Esophagus squamous epithelium (tissue), 5 donors: ENCODE data around the gene ZSWIM3. TPM values are rescaled to one million over a fixed set of nuclear protein-coding genes. Genes with fewer than 3 reads are reported as not detected.

Source experiments
- DNase-seq: peaks from one replicate; lab custom pipeline; 2025; lab: John Stamatoyannopoulos, UW
- H3K27ac ChIP-seq, 4 donors: fragments of 200-600 bp; sonication (generic); one replicate each; pipeline ENCODE4 v1.5.1; 2016 to 2019; ENCODE audit warnings: mild to moderate bottlenecking in 1 of 4
- H3K27me3 ChIP-seq, 4 donors: fragments of 200-600 bp; sonication (generic); 1 replicate in 3 of 4; 2 replicates in 1 of 4; pipeline versions ENCODE4 v1.5.1 to v1.6.0; 2017 to 2021; ENCODE audit warnings: antibody characterized with exemption in 1 of 4
- H3K36me3 ChIP-seq, 3 donors: fragments of 200-600 bp; sonication (generic); one replicate each; pipeline ENCODE4 v1.5.1; 2016 to 2019
- H3K4me1 ChIP-seq, 3 donors: fragments of 200-600 bp; sonication (generic); one replicate each; pipeline ENCODE4 v1.5.1; 2017 to 2019
- H3K4me3 ChIP-seq, 4 donors: fragments of 200-600 bp; sonication (generic); 1 replicate in 3 of 4; 2 replicates in 1 of 4; pipeline ENCODE4 v1.5.1; 2016 to 2019; ENCODE audit warnings: mild to moderate bottlenecking in 2 of 4, moderate library complexity in 1 of 4
- H3K9me3 ChIP-seq, 3 donors: fragments of 200-600 bp; sonication (generic); one replicate each; pipeline ENCODE4 v1.5.1; 2016 to 2019
- CTCF ChIP-seq, 6 experiments: fragments of 450-650 bp in 4 of 6; fragments of 200-600 bp in 2 of 6; sonication (generic) in 2 of 6; IDR thresholded peaks; one replicate each; pipeline ENCODE4 v1.5.1; 2016 to 2019; ENCODE audit warnings: antibody characterized with exemption in 6 of 6, mild to moderate bottlenecking in 4 of 6, moderate library complexity in 4 of 6
- POLR2A ChIP-seq, 4 donors: fragments of 450-650 bp; IDR thresholded peaks; one replicate each; pipeline ENCODE4 v1.6.1; 2017; ENCODE audit warnings: antibody characterized with exemption in 4 of 4, mild to moderate bottlenecking in 4 of 4, moderate library complexity in 3 of 4
- WGBS, 2 donors: methylation state at CpG; one replicate each; pipeline ENCODE4 v1.1.5; 2018; 5-methylcytosine and 5-hydroxymethylcytosine counted together
- intact Hi-C: fragments of 100-400 bp; cut with DNase I; formaldehyde crosslinking; loops from one replicate; pipeline ENCODE4 v1.15.0; 2022
- total RNA-seq, 4 donors: library from RNA; depleted of rRNA; stranded (reverse); fragments of >200 nt; gene quantifications; one replicate each; pipeline ENCODE4 v1.1.0, GENCODE V29; 2016
- donor health status: DM: yes; HTN: yes; CAD: no.

Gene ZSWIM3
- total RNA-seq, 4 donors from 2014 or later, result 1.1 to 3.2 (median 2.5) TPM

- H3K4me1 ChIP-seq, result peaks cover 0 to 35% (median 20%) of the 10 kb centered on the region in 3 donors
- H3K27me3 ChIP-seq, result no peaks in the 10 kb centered on the region
- H3K27ac ChIP-seq, result no peak overlapping the region
- no peaks in the 10 kb centered on the region for H3K9me3 ChIP-seq
- H3K36me3 ChIP-seq, result peaks cover 0 to 47% (median 5%) of the 10 kb centered on the region in 3 donors
- intact Hi-C loops, result no loop called here
- 83 to 95% methylated on average over 2 of the region's 2 CpGs for WGBS, 2 donors
- TF ChIP-seq CTCF (IDR thresholded peaks at IDR 0.05), result no peak
- no peak for TF ChIP-seq POLR2A (IDR thresholded peaks at IDR 0.05)
- DNase-seq, result no peak
- no peak overlapping the region for H3K4me3 ChIP-seq
Observed at GRCh38 chr20:45908084-45908483, 50.7 kb downstream of the ZSWIM3 start.

GRCh38 chr20:45909336-45909808, 52.0 kb downstream of the ZSWIM3 start:
- Histone ChIP-seq H3K36me3 (peaks cover 0 to 41% (median 5%) of the 10 kb centered on the region in 3 donors), H3K27me3 (no peaks in the 10 kb centered on the region), H3K4me1 (peaks cover 0 to 43% (median 25%) of the 10 kb centered on the region in 3 donors), H3K9me3 (no peaks in the 10 kb centered on the region), H3K27ac (peak overlapping the region in 1 of 4 donors; percentile 93), H3K4me3 (peak overlapping the region in 1 of 4 donors; percentile 79)
- intact Hi-C loops, result no loop called here
- DNase-seq, result no peak
- TF ChIP-seq CTCF (IDR thresholded peaks at IDR 0.05), result no peak
- no peak for TF ChIP-seq POLR2A (IDR thresholded peaks at IDR 0.05)
- whole genome bisulfite sequencing, 2 donors, result 84 to 94% methylated on average over 12 of the region's 12 CpGs

GRCh38 chr20:45909817-45910669, 52.6 kb downstream of the ZSWIM3 start:
- no peaks in the 10 kb centered on the region for H3K27me3 ChIP-seq
- peak overlapping the region; percentile 55 to 93 (median 86) for H3K27ac ChIP-seq
- DNase-seq, result no peak
- H3K36me3 ChIP-seq, result peaks cover 0 to 34% (median 0%) of the 10 kb centered on the region in 3 donors
- no peaks in the 10 kb centered on the region for H3K9me3 ChIP-seq
- peak overlapping the region in 2 of 4 donors; percentile 51 to 79 for H3K4me3 ChIP-seq
- H3K4me1 ChIP-seq, result peaks cover 0 to 46% (median 25%) of the 10 kb centered on the region in 3 donors
- intact Hi-C loops, result no loop called here
- no peak for TF ChIP-seq POLR2A (IDR thresholded peaks at IDR 0.05)
- 80 to 84% methylated on average over 17 to 20 of the region's 22 CpGs for WGBS, 2 donors

- H3K4me1 ChIP-seq, result peaks cover 0 to 46% (median 25%) of the 10 kb centered on the region in 3 donors
- intact Hi-C loops, result no loop called here
- no peaks in the 10 kb centered on the region for H3K27me3 ChIP-seq
- H3K4me3 ChIP-seq, result peak overlapping the region; percentile 41 to 79 (median 54)
- WGBS, 2 donors, result 4 to 6% methylated on average over 21 to 28 of the region's 43 CpGs
- peak in 2 of 4 donors; percentile 43 to 78 for TF ChIP-seq POLR2A (IDR thresholded peaks at IDR 0.05)
- no peak for TF ChIP-seq CTCF (IDR thresholded peaks at IDR 0.05)
- peaks cover 0 to 26% (median 0%) of the 10 kb centered on the region in 3 donors for H3K36me3 ChIP-seq
- H3K27ac ChIP-seq, result peak overlapping the region; percentile 80 to 93 (median 86)
- peak; percentile 93 for DNase-seq
- H3K9me3 ChIP-seq, result no peaks in the 10 kb centered on the region
Observed at GRCh38 chr20:45910670-45911485, 53.5 kb downstream of the ZSWIM3 start.
